Prostate gland (tissue), 1 donor: ENCODE measurements around the gene PTK7.

ENCODE experiments used
- POLR2A ChIP-seq: fragments of 450-650 bp; IDR thresholded peaks from one replicate; pipeline ENCODE4 v1.6.1; 2016; ENCODE audit warnings: antibody characterized with exemption, mild to moderate bottlenecking
- POLR2AphosphoS5 ChIP-seq: sonication (generic); formaldehyde crosslinking; IDR thresholded peaks from one replicate; pipeline ENCODE4 v1.6.1; 2017; ENCODE audit warnings: antibody characterized with exemption

DNA sequence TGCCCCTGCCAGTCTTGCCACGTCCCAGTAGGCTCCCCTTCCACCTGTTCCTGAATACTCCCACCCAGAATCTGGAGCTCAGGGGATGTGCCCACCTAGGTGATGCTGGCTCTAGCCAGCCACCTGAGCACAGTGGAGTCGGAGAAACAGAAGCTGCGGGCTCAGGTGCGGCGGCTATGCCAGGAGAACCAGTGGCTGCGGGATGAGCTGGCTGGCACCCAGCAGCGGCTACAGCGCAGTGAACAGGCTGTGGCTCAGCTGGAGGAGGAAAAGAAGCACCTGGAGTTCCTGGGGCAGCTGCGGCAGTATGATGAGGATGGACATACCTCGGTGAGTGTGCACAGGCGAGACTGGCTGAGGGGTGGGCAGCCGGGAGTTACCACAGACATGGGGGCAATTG, 13.3 kb upstream of the PTK7 start:
- no peak for TF ChIP-seq POLR2A
- TF ChIP-seq POLR2AphosphoS5: no peak
